SK-N-SH treated with all-trans-retinoic acid at 6 μM for 48 hours (cell line): ENCODE results near the gene TAS2R30.

Experiments used
- ATAC-seq: fragments of 200-7000 bp; cut with Tn5 transposase; 3 replicates; pipeline ENCODE4 v1.9.1; 2020; ENCODE audit warnings: mild to moderate bottlenecking, moderate library complexity
- ARNTL ChIP-seq: fragments of 450-650 bp; formaldehyde crosslinking; IDR thresholded peaks from 2 replicates; pipeline ENCODE4 v1.5.0; 2020; ENCODE audit warnings: low read depth, mild to moderate bottlenecking, moderate library complexity, borderline replicate concordance
- BACH2 ChIP-seq: fragments of 250-450 bp; sonication (Bioruptor Pico); IDR thresholded peaks from 2 replicates; pipeline ENCODE4 v1.9.0; 2021; ENCODE audit warnings: mild to moderate bottlenecking, borderline replicate concordance
- CSDC2 ChIP-seq: fragments of 250-450 bp; sonication (Bioruptor Pico); IDR thresholded peaks from 2 replicates; pipeline ENCODE4 v1.5.0; 2020; ENCODE audit warnings: mild to moderate bottlenecking, moderate library complexity
- ESRRG ChIP-seq: fragments of 250-450 bp; sonication (Bioruptor Pico); IDR thresholded peaks from 2 replicates; pipeline ENCODE4 v1.6.1; 2021; ENCODE audit warnings: mild to moderate bottlenecking
- GLIS3 ChIP-seq: fragments of 250-450 bp; sonication (Bioruptor Pico); IDR thresholded peaks from 2 replicates; pipeline ENCODE4 v1.5.0; 2020; ENCODE audit warnings: mild to moderate bottlenecking, moderate library complexity
- ISL1 ChIP-seq: fragments of 250-450 bp; sonication (Bioruptor Pico); IDR thresholded peaks from 2 replicates; pipeline ENCODE4 v2.1.2; 2022; ENCODE audit warnings: mild to moderate bottlenecking, moderate library complexity
- OSR1 ChIP-seq: fragments of 250-450 bp; sonication (Bioruptor Pico); IDR thresholded peaks from 2 replicates; pipeline ENCODE4 v1.8.0; 2022; ENCODE audit warnings: moderate library complexity, mild to moderate bottlenecking, inconsistent platforms
- PPARA ChIP-seq: fragments of 250-450 bp; sonication (Bioruptor Pico); IDR thresholded peaks from 2 replicates; pipeline ENCODE4 v1.5.0; 2020; ENCODE audit warnings: mild to moderate bottlenecking, borderline replicate concordance
- RARB ChIP-seq: fragments of 250-450 bp; sonication (Bioruptor Pico); IDR thresholded peaks from 2 replicates; pipeline ENCODE4 v1.8.0; 2021; ENCODE audit warnings: mild to moderate bottlenecking, moderate library complexity
- SNAI2 ChIP-seq: fragments of 250-450 bp; sonication (Bioruptor Pico); IDR thresholded peaks from 2 replicates; pipeline ENCODE4 v1.5.0; 2020; ENCODE audit warnings: mild to moderate bottlenecking, moderate library complexity
- TOX ChIP-seq: fragments of 250-450 bp; sonication (Bioruptor Pico); IDR thresholded peaks from 2 replicates; pipeline ENCODE4 v1.8.0; 2021; ENCODE audit warnings: mild to moderate bottlenecking, moderate library complexity, borderline replicate concordance
- ZC3H10 ChIP-seq: fragments of 250-450 bp; sonication (Bioruptor Pico); IDR thresholded peaks from 2 replicates; pipeline ENCODE4 v1.5.1; 2021; ENCODE audit warnings: mild to moderate bottlenecking, moderate library complexity
- ZFP3 ChIP-seq: fragments of 250-450 bp; sonication (Bioruptor Pico); IDR thresholded peaks from 2 replicates; pipeline ENCODE4 v1.5.0; 2020; ENCODE audit warnings: mild to moderate bottlenecking, moderate library complexity
- ZFP30 ChIP-seq: fragments of 450-650 bp; formaldehyde crosslinking; IDR thresholded peaks from 2 replicates; pipeline ENCODE4 v1.5.0; 2022; ENCODE audit warnings: mild to moderate bottlenecking, moderate library complexity
- ZNF565 ChIP-seq: fragments of 450-650 bp; formaldehyde crosslinking; conservative IDR thresholded peaks from 2 replicates; pipeline ENCODE4 v1.5.0; 2020; ENCODE audit warnings: low read depth, mild to moderate bottlenecking, moderate library complexity
- ZNF70 ChIP-seq: fragments of 450-650 bp; formaldehyde crosslinking; IDR thresholded peaks from 2 replicates; pipeline ENCODE4 v1.5.0; 2020; ENCODE audit warnings: mild to moderate bottlenecking, moderate library complexity
- ZNF8 ChIP-seq: fragments of 450-650 bp; formaldehyde crosslinking; IDR thresholded peaks from 2 replicates; pipeline ENCODE4 v1.5.0; 2020; ENCODE audit warnings: mild to moderate bottlenecking, moderate library complexity
- TF ChIP-seq, protein P1 (sequence below): fragments of 250-450 bp; sonication (Bioruptor Pico); IDR thresholded peaks from 2 replicates; pipeline ENCODE4 v1.5.0; 2020; ENCODE audit warnings: mild to moderate bottlenecking, moderate library complexity
- TF ChIP-seq, protein P2 (sequence below): fragments of 250-450 bp; sonication (Bioruptor Pico); IDR thresholded peaks from 2 replicates; pipeline ENCODE4 v1.8.0; 2021; ENCODE audit warnings: low read depth, mild to moderate bottlenecking, moderate library complexity, borderline replicate concordance
- TF ChIP-seq, protein P3 (sequence below): fragments of 250-450 bp; sonication (Bioruptor Pico); IDR thresholded peaks from 2 replicates; pipeline ENCODE4 v1.8.0; 2020; ENCODE audit warnings: mild to moderate bottlenecking, moderate library complexity, borderline replicate concordance
- TF ChIP-seq, protein P4 (sequence below): fragments of 250-450 bp; sonication (Bioruptor Pico); IDR thresholded peaks from 2 replicates; pipeline ENCODE4 v1.5.1; 2021; ENCODE audit warnings: mild to moderate bottlenecking, moderate library complexity

The TAS2R30 gene, protein sequence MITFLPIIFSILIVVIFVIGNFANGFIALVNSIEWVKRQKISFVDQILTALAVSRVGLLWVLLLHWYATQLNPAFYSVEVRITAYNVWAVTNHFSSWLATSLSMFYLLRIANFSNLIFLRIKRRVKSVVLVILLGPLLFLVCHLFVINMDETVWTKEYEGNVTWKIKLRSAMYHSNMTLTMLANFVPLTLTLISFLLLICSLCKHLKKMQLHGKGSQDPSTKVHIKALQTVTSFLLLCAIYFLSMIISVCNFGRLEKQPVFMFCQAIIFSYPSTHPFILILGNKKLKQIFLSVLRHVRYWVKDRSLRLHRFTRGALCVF

DNA sequence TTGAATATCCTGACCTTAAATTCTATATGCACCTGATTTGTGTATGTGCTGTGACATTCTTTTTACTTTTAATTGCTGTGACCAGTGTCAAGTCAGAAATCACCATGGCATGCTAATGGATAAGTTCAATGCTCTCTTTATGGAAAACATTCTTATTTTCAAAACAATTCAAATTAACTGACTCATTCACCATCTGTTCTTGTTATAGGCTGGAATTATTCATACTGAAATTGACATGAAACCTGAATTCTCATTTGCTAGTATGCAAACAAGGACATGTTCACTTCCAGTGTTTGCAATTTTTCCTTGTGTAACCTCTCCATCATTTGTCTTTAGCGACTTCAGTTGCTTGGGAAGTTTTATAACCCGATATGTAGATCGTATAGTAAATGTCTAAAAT lies at the start of gene TAS2R30:
TAS2R30 (minus strand) TSS at position 340 of the 400 bp plus-strand sequence. CDS start 400 bp downstream, outside the sequence.
- TF ChIP-seq ARNTL (CRISPR knock-in tag) (no peak), GLIS3 (no peak), SNAI2 (CRISPR knock-in tag) (no peak), OSR1 (CRISPR knock-in tag) (no peak), ZNF565 (CRISPR knock-in tag) (no peak), ESRRG (no peak), CSDC2 (CRISPR knock-in tag) (no peak), PPARA (CRISPR knock-in tag) (no peak), BACH2 (CRISPR knock-in tag) (no peak), ZFP3 (CRISPR knock-in tag) (no peak), RARB (no peak), ZFP30 (CRISPR knock-in tag) (no peak), ZNF70 (CRISPR knock-in tag) (no peak), ZC3H10 (CRISPR knock-in tag) (no peak), TOX (no peak), ISL1 (CRISPR knock-in tag) (no peak), ZNF8 (no peak)
- TF ChIP-seq, protein P1, sequence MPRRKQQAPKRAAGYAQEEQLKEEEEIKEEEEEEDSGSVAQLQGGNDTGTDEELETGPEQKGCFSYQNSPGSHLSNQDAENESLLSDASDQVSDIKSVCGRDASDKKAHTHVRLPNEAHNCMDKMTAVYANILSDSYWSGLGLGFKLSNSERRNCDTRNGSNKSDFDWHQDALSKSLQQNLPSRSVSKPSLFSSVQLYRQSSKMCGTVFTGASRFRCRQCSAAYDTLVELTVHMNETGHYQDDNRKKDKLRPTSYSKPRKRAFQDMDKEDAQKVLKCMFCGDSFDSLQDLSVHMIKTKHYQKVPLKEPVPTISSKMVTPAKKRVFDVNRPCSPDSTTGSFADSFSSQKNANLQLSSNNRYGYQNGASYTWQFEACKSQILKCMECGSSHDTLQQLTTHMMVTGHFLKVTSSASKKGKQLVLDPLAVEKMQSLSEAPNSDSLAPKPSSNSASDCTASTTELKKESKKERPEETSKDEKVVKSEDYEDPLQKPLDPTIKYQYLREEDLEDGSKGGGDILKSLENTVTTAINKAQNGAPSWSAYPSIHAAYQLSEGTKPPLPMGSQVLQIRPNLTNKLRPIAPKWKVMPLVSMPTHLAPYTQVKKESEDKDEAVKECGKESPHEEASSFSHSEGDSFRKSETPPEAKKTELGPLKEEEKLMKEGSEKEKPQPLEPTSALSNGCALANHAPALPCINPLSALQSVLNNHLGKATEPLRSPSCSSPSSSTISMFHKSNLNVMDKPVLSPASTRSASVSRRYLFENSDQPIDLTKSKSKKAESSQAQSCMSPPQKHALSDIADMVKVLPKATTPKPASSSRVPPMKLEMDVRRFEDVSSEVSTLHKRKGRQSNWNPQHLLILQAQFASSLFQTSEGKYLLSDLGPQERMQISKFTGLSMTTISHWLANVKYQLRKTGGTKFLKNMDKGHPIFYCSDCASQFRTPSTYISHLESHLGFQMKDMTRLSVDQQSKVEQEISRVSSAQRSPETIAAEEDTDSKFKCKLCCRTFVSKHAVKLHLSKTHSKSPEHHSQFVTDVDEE, result no peak
- TF ChIP-seq, protein P2, sequence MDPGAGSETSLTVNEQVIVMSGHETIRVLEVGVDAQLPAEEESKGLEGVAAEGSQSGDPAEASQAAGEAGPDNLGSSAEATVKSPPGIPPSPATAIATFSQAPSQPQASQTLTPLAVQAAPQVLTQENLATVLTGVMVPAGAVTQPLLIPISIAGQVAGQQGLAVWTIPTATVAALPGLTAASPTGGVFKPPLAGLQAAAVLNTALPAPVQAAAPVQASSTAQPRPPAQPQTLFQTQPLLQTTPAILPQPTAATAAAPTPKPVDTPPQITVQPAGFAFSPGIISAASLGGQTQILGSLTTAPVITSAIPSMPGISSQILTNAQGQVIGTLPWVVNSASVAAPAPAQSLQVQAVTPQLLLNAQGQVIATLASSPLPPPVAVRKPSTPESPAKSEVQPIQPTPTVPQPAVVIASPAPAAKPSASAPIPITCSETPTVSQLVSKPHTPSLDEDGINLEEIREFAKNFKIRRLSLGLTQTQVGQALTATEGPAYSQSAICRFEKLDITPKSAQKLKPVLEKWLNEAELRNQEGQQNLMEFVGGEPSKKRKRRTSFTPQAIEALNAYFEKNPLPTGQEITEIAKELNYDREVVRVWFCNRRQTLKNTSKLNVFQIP (CRISPR knock-in tag), result no peak
- TF ChIP-seq, protein P3, sequence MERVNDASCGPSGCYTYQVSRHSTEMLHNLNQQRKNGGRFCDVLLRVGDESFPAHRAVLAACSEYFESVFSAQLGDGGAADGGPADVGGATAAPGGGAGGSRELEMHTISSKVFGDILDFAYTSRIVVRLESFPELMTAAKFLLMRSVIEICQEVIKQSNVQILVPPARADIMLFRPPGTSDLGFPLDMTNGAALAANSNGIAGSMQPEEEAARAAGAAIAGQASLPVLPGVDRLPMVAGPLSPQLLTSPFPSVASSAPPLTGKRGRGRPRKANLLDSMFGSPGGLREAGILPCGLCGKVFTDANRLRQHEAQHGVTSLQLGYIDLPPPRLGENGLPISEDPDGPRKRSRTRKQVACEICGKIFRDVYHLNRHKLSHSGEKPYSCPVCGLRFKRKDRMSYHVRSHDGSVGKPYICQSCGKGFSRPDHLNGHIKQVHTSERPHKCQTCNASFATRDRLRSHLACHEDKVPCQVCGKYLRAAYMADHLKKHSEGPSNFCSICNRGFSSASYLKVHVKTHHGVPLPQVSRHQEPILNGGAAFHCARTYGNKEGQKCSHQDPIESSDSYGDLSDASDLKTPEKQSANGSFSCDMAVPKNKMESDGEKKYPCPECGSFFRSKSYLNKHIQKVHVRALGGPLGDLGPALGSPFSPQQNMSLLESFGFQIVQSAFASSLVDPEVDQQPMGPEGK (CRISPR knock-in tag), result no peak
- no peak for ATAC-seq

DNA sequence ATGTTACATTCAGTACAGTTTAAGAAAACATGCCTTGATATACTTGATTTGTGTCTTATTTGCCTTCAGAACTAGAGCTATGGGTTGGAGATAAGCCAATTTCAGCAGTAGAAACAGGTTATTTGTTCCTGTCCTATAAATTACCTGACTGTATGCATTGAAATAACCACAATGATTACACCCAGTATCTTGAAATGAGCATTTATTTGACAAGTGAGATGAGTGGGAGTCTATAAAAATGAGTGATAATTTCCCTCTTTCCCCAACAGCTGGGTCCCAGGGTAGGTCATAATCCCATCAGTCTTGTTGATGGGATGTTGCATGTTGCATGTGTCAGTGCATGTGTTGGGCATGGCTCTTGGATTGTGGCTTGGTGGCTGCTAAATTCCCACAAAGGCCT lies 48.6 kb upstream of the TAS2R30 start:
- TF ChIP-seq RARB, result no peak
- TF ChIP-seq ESRRG, result no peak
- no peak for TF ChIP-seq ZNF565 (CRISPR knock-in tag)
- no peak for TF ChIP-seq GLIS3
- TF ChIP-seq, protein P1, result no peak
- TF ChIP-seq ARNTL (CRISPR knock-in tag), result no peak
- no peak for TF ChIP-seq PPARA (CRISPR knock-in tag)
- TF ChIP-seq, protein P2 (CRISPR knock-in tag), result no peak
- TF ChIP-seq, protein P4, sequence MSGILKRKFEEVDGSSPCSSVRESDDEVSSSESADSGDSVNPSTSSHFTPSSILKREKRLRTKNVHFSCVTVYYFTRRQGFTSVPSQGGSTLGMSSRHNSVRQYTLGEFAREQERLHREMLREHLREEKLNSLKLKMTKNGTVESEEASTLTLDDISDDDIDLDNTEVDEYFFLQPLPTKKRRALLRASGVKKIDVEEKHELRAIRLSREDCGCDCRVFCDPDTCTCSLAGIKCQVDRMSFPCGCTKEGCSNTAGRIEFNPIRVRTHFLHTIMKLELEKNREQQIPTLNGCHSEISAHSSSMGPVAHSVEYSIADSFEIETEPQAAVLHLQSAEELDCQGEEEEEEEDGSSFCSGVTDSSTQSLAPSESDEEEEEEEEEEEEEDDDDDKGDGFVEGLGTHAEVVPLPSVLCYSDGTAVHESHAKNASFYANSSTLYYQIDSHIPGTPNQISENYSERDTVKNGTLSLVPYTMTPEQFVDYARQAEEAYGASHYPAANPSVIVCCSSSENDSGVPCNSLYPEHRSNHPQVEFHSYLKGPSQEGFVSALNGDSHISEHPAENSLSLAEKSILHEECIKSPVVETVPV, result no peak
- TF ChIP-seq CSDC2 (CRISPR knock-in tag), result no peak
- no peak for TF ChIP-seq ZFP3 (CRISPR knock-in tag)
- no peak for TF ChIP-seq SNAI2 (CRISPR knock-in tag)
- no peak for TF ChIP-seq ZC3H10 (CRISPR knock-in tag)
- no peak for TF ChIP-seq ZFP30 (CRISPR knock-in tag)
- TF ChIP-seq, protein P3 (CRISPR knock-in tag), result no peak
- TF ChIP-seq ISL1 (CRISPR knock-in tag), result no peak
- TF ChIP-seq BACH2 (CRISPR knock-in tag), result no peak
- ATAC-seq, result no peak
